GM13976 (cell line): ENCODE data around the gene METTL24.

Experiments
- DNase-seq: peaks from one replicate; pipeline ENCODE4 v3.0.0; 2012; ENCODE audit warnings: low spot score
- CTCF ChIP-seq: IDR thresholded peaks from 2 replicates; pipeline ENCODE4 v1.5.1; 2012; ENCODE audit warnings: borderline replicate concordance, mild to moderate bottlenecking; ENCODE audit not compliant: insufficient read depth; ENCODE audit errors: extremely low read depth, missing control alignments, control extremely low read depth
- in situ Hi-C: fragments of 300-500 bp; cut with MboI; formaldehyde crosslinking; loops from one replicate; pipeline ENCODE4 v1.12.0; 2022; ENCODE audit warnings: low sequenced_read_pairs, mixed read lengths, inconsistent platforms; ENCODE audit not compliant: unreplicated experiment

The METTL24 gene

GRCh38 chr6:110348961-110349690, 9.0 kb downstream of the METTL24 start:
- TF ChIP-seq CTCF = no peak
- in situ Hi-C loops = no loop called here
- no peak for DNase-seq

GRCh38 chr6:110345025-110345424, 13.1 kb downstream of the METTL24 start:
- TF ChIP-seq CTCF = no peak
- in situ Hi-C loops = no loop called here
- DNase-seq = no peak

GRCh38 chr6:110342759-110343158, 15.4 kb downstream of the METTL24 start:
- no peak for DNase-seq
- no peak for TF ChIP-seq CTCF
- in situ Hi-C loops = no loop called here

GRCh38 chr6:110341663-110342596, 16.2 kb downstream of the METTL24 start:
- no peak for DNase-seq
- in situ Hi-C loops = no loop called here
- no peak for TF ChIP-seq CTCF

GRCh38 chr6:110341067-110341466, 17.1 kb downstream of the METTL24 start:
- no peak for DNase-seq
- no peak for TF ChIP-seq CTCF
- in situ Hi-C loops = no loop called here

GRCh38 chr6:110340392-110340965, 17.7 kb downstream of the METTL24 start:
- in situ Hi-C loops = no loop called here
- TF ChIP-seq CTCF = no peak
- no peak for DNase-seq
